GM18867 (cell line): ENCODE measurements around the gene SPANXB1.
"Not testable (repeated sequence)": the region's sequence is repeated elsewhere in the genome, so short reads cannot be mapped to it uniquely, and the experiment has no call there.

Experiments used
- ATAC-seq: cut with Tn5 transposase; IDR thresholded peaks from one replicate; pipeline ENCODE4 v1.9.1; 2021; ENCODE audit warnings: mild to moderate bottlenecking, moderate library complexity; ENCODE audit not compliant: unreplicated experiment

SPANXB1 gene

GRCh38 chrX:141002568-141002967, at the start of gene SPANXB1:
Gene SPANXB1, plus strand, starts transcription at chrX:141002594. Its CDS starts 100 bp downstream, at chrX:141002694.
- not testable (repeated sequence) for ATAC-seq

- ATAC-seq, result no peak
Observed at GRCh38 chrX:140967036-140967435, 35.4 kb upstream of the SPANXB1 start.

- no peak for ATAC-seq
Observed at GRCh38 chrX:140971099-140971795, 31.1 kb upstream of the SPANXB1 start.

- ATAC-seq, result no peak
Observed at GRCh38 chrX:140975472-140975871, 26.9 kb upstream of the SPANXB1 start.

GRCh38 chrX:140980271-140980670, 22.1 kb upstream of the SPANXB1 start:
- no peak for ATAC-seq

GRCh38 chrX:140983730-140984129, 18.7 kb upstream of the SPANXB1 start:
- no peak for ATAC-seq

- not testable (repeated sequence) for ATAC-seq
Observed at GRCh38 chrX:141005243-141005642, 2.8 kb downstream of the SPANXB1 start.

GRCh38 chrX:141044246-141044645, 41.9 kb downstream of the SPANXB1 start:
- ATAC-seq, result not testable (repeated sequence)

GRCh38 chrX:141049878-141050277, 47.5 kb downstream of the SPANXB1 start:
- ATAC-seq, result not testable (repeated sequence)

- not testable (repeated sequence) for ATAC-seq
Observed at GRCh38 chrX:141052098-141052497, 49.7 kb downstream of the SPANXB1 start.
